NOMO-1 treated with DMSO at 0.1 percent for 48 hours (cell line): ENCODE measurements around the gene CCSAP.
A peak's percentile ranks its signal among the peaks of the same experiment; 100 is the strongest.
"Not testable (repeated sequence)": the region's sequence is repeated elsewhere in the genome, so short reads cannot be mapped to it uniquely, and the experiment has no call there.

Experiments
- DNase-seq: peaks from one replicate; lab custom pipeline; 2025; ENCODE audit not compliant: unreplicated experiment; lab: John Stamatoyannopoulos, UW

CCSAP gene, protein sequence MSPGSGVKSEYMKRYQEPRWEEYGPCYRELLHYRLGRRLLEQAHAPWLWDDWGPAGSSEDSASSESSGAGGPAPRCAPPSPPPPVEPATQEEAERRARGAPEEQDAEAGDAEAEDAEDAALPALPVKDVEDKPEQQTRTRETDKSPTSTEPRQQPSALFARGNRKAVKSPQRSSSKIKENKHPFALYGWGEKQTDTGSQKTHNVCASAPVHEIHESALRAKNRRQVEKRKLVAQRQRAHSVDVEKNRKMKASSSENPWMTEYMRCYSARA

DNA sequence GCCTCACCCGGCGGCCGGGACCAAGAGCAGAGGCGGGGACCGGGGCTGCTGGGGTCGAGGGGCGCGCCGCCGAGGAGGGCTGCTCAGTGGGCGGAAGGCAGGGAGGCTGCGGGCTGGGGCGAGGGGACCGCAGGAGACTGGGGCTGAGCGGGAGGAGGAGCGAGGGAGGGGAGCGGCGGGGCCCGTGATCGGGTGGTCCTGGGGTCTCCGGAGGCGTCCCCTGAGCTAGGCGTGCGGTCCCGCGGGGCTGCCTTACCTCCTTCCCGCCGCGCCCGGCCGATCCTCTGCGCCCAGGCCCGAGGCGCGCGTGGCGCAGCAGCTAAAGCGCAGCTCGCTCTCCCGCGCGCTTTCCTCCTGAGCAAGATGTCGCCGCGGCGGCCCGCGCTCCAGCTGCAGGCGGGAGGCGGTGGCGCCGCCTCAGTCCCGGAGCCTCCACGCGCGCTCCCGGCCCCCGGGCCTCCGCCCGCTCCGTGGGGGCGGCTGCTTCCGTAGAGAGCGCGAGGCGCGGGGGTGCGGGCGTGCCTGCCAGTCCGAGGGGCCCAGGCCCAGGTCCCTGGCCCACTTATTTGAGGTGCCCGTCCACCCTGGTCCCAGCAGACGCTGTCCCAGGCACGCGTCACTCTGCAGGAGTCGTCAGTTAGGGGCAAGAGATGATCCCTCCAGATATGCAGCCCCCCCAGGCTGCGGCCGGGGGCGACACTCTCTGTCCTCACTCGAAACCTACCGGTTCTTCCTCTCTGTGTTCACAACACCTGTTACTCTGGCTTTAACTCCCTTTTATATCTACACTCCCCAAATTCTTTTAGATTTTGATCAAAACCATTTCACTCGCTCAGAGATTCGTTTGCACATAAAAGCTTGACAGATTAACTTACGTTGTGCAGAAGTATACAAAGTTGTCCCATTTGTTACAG, at the start of gene CCSAP:
Gene CCSAP (minus strand): TSS at position 392 of the 914 bp plus-strand sequence. CDS start 582 bp downstream, outside the sequence.
- peak; percentile 47 for DNase-seq

DNA sequence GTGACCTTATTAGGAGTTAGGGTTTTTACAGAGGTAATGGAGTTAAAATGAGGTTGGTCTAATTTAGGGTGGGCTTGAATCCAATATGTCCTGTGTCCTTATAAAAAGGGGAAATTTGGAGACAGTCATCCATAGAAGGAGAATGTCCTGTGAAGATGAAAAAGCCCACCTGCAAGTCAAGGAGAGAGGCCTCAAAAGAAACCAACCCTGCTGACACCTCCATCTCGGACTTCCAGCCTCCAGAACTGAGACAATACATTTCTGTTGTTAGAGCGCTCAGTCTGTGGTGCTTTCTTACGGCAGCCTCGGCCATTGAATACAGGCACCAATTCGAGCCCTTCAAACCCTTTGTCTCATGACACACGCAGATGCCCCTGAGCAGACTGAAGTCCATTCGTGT, 47.3 kb upstream of the CCSAP start:
- DNase-seq, result no peak

GRCh38 chr1:229388897-229389580, 46.2 kb upstream of the CCSAP start:
- no peak for DNase-seq

DNA sequence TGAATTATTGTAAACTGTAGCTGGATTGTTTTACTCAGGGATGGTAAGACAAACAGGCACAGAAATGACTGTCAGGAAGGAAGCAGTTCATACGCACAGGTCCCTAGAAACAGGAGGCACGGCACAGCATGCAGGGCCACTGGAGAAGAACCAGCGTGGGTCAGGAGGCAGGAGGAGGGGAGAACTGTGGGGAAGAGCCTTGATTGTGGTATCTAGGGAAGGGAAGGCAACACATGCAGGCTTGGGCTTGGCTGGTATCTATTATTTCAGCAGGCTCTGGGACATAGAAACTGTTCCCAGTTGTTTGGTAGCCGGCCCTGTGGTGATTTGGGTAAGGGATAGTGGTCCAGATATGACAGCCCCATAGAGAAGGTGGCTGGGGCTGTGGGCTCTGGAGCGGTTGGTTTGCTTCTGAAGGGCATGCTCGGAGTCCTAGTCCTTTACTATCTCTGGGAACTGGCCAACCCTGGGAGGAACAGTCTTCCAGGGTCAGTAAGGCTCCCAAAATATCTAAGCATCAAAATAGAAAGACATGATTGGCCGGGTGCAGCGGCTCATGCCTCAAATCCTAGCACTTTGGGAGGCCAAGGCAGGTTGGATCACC, 43.1 kb upstream of the CCSAP start:
- DNase-seq, result no peak

- no peak for DNase-seq
Observed at GRCh38 chr1:229384822-229385221, 42.0 kb upstream of the CCSAP start.

DNA sequence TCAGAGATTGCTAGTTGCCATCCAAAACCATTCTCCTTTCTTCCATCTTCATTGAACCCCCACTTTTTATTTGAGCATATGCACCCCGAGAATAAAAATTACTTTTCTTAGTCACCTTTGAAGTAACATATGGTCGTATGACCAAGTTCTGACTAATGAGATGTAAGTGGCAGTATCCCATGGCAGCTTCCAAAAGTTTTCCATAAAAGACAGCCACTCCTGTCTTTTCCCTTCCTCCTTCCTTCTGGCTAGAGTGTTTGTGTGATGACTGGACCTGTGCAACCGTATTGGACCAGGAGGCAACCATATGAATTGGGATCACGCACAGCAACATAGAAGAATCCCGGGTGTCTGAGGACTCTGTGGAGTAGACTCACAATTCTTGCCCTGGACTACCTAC, 41.1 kb upstream of the CCSAP start:
- no peak for DNase-seq

GRCh38 chr1:229383188-229383587, 40.3 kb upstream of the CCSAP start:
- no peak for DNase-seq

- no peak for DNase-seq
Observed at GRCh38 chr1:229381234-229381633, 38.4 kb upstream of the CCSAP start.

GRCh38 chr1:229380536-229381160, 37.8 kb upstream of the CCSAP start:
- DNase-seq, result no peak

DNA sequence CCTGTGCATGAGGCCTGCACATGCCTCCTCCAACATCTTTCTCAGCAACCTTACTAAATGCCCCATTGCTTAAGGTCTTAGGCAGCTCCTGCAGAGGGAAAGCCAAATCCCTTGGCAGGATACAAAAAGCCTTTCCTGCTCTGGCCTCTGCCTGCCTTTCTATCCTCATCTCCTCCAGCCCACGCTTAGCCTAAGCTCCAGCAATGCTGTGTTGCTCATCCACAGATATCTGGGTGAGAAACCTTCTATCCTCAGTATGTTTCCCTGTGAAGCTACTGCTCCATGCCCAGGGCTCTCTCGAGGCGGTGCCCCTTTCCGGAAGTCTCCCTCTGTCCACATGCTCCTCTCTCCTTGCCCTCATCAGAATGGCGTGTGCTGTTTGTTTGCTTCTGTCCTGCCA, 37.0 kb upstream of the CCSAP start:
- no peak for DNase-seq

DNA sequence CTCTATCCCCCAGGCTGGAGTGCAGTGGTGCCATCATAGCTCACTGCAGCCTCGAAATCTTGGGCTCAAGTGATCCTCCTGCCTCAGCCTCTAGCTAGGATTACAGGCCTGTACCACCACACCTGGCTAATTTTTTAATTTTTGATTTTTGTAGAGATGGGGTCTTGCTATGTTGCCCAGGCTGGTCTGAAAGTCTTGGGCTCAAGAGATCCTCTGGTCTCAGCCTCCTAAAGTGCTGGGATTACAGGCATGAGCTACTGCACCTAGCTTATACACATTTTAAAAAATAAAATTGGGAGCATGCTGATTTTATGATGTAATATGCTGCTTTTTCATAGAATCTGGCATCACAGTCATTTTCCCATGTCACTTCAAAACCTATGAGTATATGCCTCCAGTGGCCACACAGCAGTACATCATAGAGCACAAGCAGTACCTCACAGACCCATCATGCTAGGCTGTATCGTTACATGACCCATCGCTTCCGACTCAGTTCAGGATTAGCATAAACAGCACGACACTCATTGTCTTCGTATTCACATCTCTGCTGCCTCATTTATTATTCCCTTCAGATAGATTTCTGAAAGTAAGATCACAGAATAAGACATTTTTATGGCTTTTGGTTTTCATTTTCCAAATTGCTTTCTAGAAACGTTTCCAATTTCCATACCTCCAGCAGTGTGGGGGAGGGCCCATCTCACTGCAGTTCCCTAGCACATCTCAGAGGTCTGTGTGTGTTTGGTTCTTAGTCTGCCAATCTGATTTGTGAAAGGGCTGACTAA, 35.9 kb upstream of the CCSAP start:
- DNase-seq, result no peak

- not testable (repeated sequence) for DNase-seq
Observed at GRCh38 chr1:229378035-229378434, 35.2 kb upstream of the CCSAP start.

DNA sequence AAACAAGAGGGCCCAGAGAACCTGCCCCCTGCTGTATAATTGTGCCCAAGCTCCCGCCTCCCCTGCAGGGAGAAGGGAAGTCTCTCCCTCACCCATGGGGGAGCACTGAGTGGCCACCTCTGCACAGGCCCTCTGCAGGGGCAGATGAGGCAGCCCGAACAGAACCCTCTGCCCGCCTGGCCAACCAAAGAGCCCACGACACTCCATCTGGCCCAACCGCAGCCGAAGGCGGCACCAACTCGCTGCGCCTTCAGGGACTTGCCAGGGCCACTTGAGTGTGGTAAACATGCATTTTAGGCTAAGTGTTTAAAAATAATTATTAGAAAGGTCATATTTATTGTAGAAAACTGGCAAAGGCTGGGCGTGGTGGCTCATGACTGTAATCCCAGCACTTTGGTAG, 34.6 kb upstream of the CCSAP start:
- DNase-seq, result no peak

- no peak for DNase-seq
Observed at GRCh38 chr1:229376521-229376920, 33.7 kb upstream of the CCSAP start.

DNA sequence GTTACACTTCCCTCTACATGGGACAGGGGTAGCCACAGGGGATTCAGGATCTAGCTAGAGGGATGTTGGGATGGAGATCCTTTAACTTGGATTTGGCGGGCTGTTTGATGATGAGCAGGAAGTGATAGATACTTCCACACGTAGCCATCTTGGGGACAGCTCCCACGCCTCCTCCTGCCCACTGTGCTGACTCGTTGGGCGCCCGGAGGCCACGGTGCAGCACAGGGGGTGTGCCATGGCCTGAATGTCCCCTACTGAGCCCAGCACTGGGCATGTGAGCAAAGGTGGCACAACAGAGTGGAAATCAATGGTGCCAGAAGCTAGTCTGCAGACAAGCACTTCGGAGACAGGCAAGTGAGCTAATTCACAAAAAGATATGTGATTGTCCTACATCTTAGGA, 31.6 kb upstream of the CCSAP start:
- no peak for DNase-seq

- no peak for DNase-seq
Observed at GRCh38 chr1:229373395-229373794, 30.5 kb upstream of the CCSAP start.

- no peak for DNase-seq
Observed at GRCh38 chr1:229372251-229372650, 29.4 kb upstream of the CCSAP start.

DNA sequence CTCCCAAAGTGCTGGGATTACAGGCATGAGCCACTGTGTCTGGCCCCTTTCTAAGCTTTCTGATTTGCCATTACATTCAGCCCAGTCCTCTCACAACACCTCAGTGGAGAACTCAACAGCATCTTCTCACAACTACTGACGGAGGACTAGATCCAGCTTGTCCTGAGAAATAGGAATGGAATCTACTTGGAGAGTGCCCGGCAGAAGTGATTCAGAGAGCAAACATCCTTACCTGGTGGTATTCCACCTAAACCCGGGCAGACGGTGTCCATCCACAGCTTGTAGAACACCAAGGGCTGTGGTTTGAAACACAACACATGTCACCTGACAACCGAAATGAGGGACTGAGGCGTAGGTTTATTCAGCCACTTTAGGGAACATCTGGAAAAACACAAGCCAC, 28.8 kb upstream of the CCSAP start:
- DNase-seq, result no peak

- DNase-seq, result no peak
Observed at GRCh38 chr1:229370601-229371021, 27.8 kb upstream of the CCSAP start.

GRCh38 chr1:229368347-229368746, 25.5 kb upstream of the CCSAP start:
- no peak for DNase-seq
